Neural cell (in vitro differentiated cells): ENCODE measurements around the gene KCNJ3. TPM values are rescaled to one million over a fixed set of nuclear protein-coding genes. Genes with fewer than 3 reads are reported as not detected.
A peak's percentile ranks its signal among the peaks of the same experiment; 100 is the strongest.

ENCODE experiments used
- H2AFZ ChIP-seq: fragments of 200-600, 300-800 bp; sonication (generic), shearing (Covaris generic); 2 replicates; pipeline ENCODE4 v1.6.0; 2014; ENCODE audit warnings: low read depth, mild to moderate bottlenecking, antibody characterized with exemption, low read length, moderate library complexity
- H3F3A ChIP-seq: fragments of 200-600 bp; shearing (Covaris generic); 2 replicates; pipeline ENCODE4 v1.6.1; 2016; ENCODE audit warnings: mild to moderate bottlenecking, moderate library complexity, mixed read lengths, antibody characterized with exemption, low read length; ENCODE audit not compliant: insufficient read depth, poor library complexity, severe bottlenecking
- H3K27ac ChIP-seq: fragments of 200-600, 300-800 bp; sonication (generic), shearing (Covaris generic); 2 replicates; pipeline ENCODE4 v1.5.1; 2014; ENCODE audit warnings: mild to moderate bottlenecking, low read length, moderate library complexity
- H3K27me3 ChIP-seq: fragments of 300-800, 200-600 bp; sonication (generic), shearing (Covaris generic); 2 replicates; pipeline ENCODE4 v1.6.0; 2014; ENCODE audit warnings: mild to moderate bottlenecking, low read depth, low read length, moderate library complexity; ENCODE audit not compliant: insufficient read depth
- H3K36me3 ChIP-seq: fragments of 300-800, 200-600 bp; sonication (generic), shearing (Covaris generic); 2 replicates; pipeline ENCODE4 v1.5.1; 2014; ENCODE audit warnings: mild to moderate bottlenecking, antibody characterized with exemption, low read length, moderate library complexity; ENCODE audit not compliant: insufficient read depth
- H3K4me2 ChIP-seq: fragments of 300-800, 200-600 bp; sonication (generic), shearing (Covaris generic); 2 replicates; pipeline ENCODE4 v1.6.0; 2014; ENCODE audit warnings: mild to moderate bottlenecking, low read length
- H3K4me3 ChIP-seq: fragments of 300-800, 200-600 bp; sonication (generic), shearing (Covaris generic); 2 replicates; pipeline ENCODE4 v1.5.1; 2014; ENCODE audit warnings: mild to moderate bottlenecking, low read length, moderate library complexity
- H3K79me2 ChIP-seq: fragments of 200-600 bp; shearing (Covaris generic); replicated peaks from 2 replicates; pipeline ENCODE4 v1.6.0; 2014; ENCODE audit warnings: mild to moderate bottlenecking, low read length, moderate library complexity; ENCODE audit not compliant: insufficient read depth
- H3K9ac ChIP-seq: fragments of 300-800, 200-600 bp; sonication (generic), shearing (Covaris generic); 2 replicates; pipeline ENCODE4 v1.6.1; 2016; ENCODE audit warnings: mild to moderate bottlenecking, low read length, mixed read lengths
- H3K9me2 ChIP-seq: fragments of 200-600 bp; shearing (Covaris generic); 2 replicates; pipeline ENCODE4 v1.6.1; 2016; ENCODE audit warnings: mild to moderate bottlenecking, low read length, mixed read lengths; ENCODE audit not compliant: insufficient read depth
- H3K9me3 ChIP-seq: fragments of 200-600, 300-800 bp; sonication (generic), shearing (Covaris generic); 2 replicates; pipeline ENCODE4 v1.6.1; 2016; ENCODE audit warnings: mild to moderate bottlenecking, mixed run types, low read length, moderate library complexity, mixed read lengths
- H4K20me1 ChIP-seq: fragments of 200-600 bp; shearing (Covaris generic); 2 replicates; pipeline ENCODE4 v1.6.1; 2016; ENCODE audit warnings: mild to moderate bottlenecking, mixed run types; ENCODE audit not compliant: insufficient read depth
- EP300 ChIP-seq: fragments of 450-650 bp; conservative IDR thresholded peaks from 2 replicates; pipeline ENCODE4 v1.6.1; 2014; ENCODE audit warnings: antibody characterized with exemption, mild to moderate bottlenecking, moderate library complexity; ENCODE audit not compliant: poor library complexity, severe bottlenecking
- EZH2 ChIP-seq: fragments of 200-600, 300-800 bp; shearing (Covaris generic), sonication (generic); IDR thresholded peaks from 2 replicates; pipeline ENCODE4 v1.6.1; 2014; ENCODE audit warnings: antibody characterized with exemption, low read length, borderline replicate concordance, mild to moderate bottlenecking; ENCODE audit not compliant: insufficient read depth, poor library complexity, severe bottlenecking
- MXI1 ChIP-seq: fragments of 450-650 bp; conservative IDR thresholded peaks from 2 replicates; pipeline ENCODE4 v1.6.1; 2014; ENCODE audit warnings: antibody characterized with exemption, mild to moderate bottlenecking; ENCODE audit not compliant: poor library complexity, severe bottlenecking
- POLR2AphosphoS5 ChIP-seq: IDR thresholded peaks from 2 replicates; pipeline ENCODE4 v1.6.1; 2012
- RAD21 ChIP-seq: fragments of 450-650 bp; conservative IDR thresholded peaks from 2 replicates; pipeline ENCODE4 v1.6.1; 2014; ENCODE audit warnings: antibody characterized with exemption, mild to moderate bottlenecking, moderate library complexity
- SMC3 ChIP-seq: fragments of 450-650 bp; conservative IDR thresholded peaks from 2 replicates; pipeline ENCODE4 v1.6.1; 2014; ENCODE audit warnings: antibody characterized with exemption, mild to moderate bottlenecking, moderate library complexity; ENCODE audit not compliant: poor library complexity
- TAF1 ChIP-seq: IDR thresholded peaks from 2 replicates; pipeline ENCODE4 v1.6.1; 2012; ENCODE audit warnings: low read depth
- polyA plus RNA-seq: library from polyadenylated mRNA; depleted of rRNA; stranded (reverse); fragments of >200 nt; gene quantifications from 2 replicates; pipeline ENCODE4 v1.2.3, GENCODE V29; 2014
- TF ChIP-seq, protein P1 (sequence below): fragments of 450-650 bp; IDR thresholded peaks from 2 replicates; pipeline ENCODE4 v1.5.1; 2014; ENCODE audit warnings: antibody characterized with exemption, mild to moderate bottlenecking, moderate library complexity; ENCODE audit not compliant: poor library complexity, severe bottlenecking
- TF ChIP-seq, protein P2 (sequence below): IDR thresholded peaks from 2 replicates; pipeline ENCODE4 v1.6.1; 2012; ENCODE audit warnings: borderline replicate concordance

The KCNJ3 gene
- polyA plus RNA-seq, 1 donor from 2014 or later, result 0.68 TPM

DNA sequence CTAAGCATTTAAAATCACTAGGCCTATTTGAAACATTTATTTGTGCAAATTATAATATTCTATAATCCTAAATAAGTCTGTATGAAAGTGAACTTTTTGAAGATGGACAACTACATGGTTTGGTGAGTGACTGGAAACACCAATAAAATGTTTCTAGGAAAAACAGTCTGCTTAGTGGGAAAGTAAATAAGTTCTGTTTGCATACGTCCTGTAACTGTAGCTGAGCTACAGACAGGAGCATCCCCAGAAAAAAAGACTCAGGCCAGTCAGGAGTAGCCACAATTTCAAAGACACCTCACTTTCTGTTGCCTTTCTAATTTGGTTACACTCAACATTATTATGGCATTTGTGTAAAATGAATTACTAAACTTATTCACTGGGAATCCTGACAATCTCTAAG lies 28.4 kb upstream of the KCNJ3 start:
- Histone ChIP-seq H3K36me3 (no peaks in the 10 kb centered on the region), H3F3A (no peaks in the 10 kb centered on the region), H3K9me3 (no peaks in the 10 kb centered on the region), H2AFZ (no peak overlapping the region), H3K9me2 (no peaks in the 10 kb centered on the region), H3K79me2 (no peaks in the 10 kb centered on the region), H3K27me3 (no peaks in the 10 kb centered on the region), H3K27ac (no peak overlapping the region), H3K4me3 (no peak overlapping the region), H3K9ac (no peak overlapping the region), H4K20me1 (no peaks in the 10 kb centered on the region), H3K4me2 (no peak overlapping the region)
- TF ChIP-seq, protein P1, sequence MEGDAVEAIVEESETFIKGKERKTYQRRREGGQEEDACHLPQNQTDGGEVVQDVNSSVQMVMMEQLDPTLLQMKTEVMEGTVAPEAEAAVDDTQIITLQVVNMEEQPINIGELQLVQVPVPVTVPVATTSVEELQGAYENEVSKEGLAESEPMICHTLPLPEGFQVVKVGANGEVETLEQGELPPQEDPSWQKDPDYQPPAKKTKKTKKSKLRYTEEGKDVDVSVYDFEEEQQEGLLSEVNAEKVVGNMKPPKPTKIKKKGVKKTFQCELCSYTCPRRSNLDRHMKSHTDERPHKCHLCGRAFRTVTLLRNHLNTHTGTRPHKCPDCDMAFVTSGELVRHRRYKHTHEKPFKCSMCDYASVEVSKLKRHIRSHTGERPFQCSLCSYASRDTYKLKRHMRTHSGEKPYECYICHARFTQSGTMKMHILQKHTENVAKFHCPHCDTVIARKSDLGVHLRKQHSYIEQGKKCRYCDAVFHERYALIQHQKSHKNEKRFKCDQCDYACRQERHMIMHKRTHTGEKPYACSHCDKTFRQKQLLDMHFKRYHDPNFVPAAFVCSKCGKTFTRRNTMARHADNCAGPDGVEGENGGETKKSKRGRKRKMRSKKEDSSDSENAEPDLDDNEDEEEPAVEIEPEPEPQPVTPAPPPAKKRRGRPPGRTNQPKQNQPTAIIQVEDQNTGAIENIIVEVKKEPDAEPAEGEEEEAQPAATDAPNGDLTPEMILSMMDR, result no peak
- TF ChIP-seq RAD21 (no peak), SMC3 (no peak), MXI1 (no peak), TAF1 (no peak), POLR2AphosphoS5 (no peak), EZH2 (no peak), EP300 (no peak)
- TF ChIP-seq, protein P2, sequence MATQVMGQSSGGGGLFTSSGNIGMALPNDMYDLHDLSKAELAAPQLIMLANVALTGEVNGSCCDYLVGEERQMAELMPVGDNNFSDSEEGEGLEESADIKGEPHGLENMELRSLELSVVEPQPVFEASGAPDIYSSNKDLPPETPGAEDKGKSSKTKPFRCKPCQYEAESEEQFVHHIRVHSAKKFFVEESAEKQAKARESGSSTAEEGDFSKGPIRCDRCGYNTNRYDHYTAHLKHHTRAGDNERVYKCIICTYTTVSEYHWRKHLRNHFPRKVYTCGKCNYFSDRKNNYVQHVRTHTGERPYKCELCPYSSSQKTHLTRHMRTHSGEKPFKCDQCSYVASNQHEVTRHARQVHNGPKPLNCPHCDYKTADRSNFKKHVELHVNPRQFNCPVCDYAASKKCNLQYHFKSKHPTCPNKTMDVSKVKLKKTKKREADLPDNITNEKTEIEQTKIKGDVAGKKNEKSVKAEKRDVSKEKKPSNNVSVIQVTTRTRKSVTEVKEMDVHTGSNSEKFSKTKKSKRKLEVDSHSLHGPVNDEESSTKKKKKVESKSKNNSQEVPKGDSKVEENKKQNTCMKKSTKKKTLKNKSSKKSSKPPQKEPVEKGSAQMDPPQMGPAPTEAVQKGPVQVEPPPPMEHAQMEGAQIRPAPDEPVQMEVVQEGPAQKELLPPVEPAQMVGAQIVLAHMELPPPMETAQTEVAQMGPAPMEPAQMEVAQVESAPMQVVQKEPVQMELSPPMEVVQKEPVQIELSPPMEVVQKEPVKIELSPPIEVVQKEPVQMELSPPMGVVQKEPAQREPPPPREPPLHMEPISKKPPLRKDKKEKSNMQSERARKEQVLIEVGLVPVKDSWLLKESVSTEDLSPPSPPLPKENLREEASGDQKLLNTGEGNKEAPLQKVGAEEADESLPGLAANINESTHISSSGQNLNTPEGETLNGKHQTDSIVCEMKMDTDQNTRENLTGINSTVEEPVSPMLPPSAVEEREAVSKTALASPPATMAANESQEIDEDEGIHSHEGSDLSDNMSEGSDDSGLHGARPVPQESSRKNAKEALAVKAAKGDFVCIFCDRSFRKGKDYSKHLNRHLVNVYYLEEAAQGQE, result no peak

DNA sequence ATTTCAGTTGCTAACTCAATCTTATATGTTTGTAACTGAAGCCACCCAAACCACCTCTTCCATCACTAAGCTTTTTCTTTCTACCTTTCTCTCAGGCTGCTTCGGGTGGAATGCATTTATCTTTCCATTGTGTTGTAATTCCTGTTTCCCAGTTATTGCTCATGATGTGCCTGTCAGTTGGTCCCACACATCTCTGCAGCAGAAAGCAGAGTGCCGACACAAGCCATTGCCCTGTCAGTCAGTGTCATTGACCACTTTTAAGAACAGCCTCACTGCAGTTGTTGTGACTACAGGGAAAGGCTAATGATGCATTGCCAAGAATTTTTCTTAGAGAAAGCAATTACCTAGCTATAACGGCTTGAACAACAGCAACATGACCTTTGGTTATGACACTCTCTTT lies 24.8 kb upstream of the KCNJ3 start:
- no peaks in the 10 kb centered on the region for H3F3A ChIP-seq
- no peak overlapping the region for H2AFZ ChIP-seq
- TF ChIP-seq, protein P1, result no peak
- TF ChIP-seq, protein P2, result peak; percentile 71
- TF ChIP-seq EP300 (peak; percentile 91), POLR2AphosphoS5 (peak; percentile 96)
- no peaks in the 10 kb centered on the region for H4K20me1 ChIP-seq
- H3K79me2 ChIP-seq, result no peaks in the 10 kb centered on the region
- H3K36me3 ChIP-seq, result no peaks in the 10 kb centered on the region
- no peak overlapping the region for H3K27ac ChIP-seq
- H3K27me3 ChIP-seq, result no peaks in the 10 kb centered on the region
- H3K9me2 ChIP-seq, result no peaks in the 10 kb centered on the region
- no peak overlapping the region for H3K4me2 ChIP-seq
- no peaks in the 10 kb centered on the region for H3K9me3 ChIP-seq
- no peak overlapping the region for H3K4me3 ChIP-seq
- H3K9ac ChIP-seq, result no peak overlapping the region
